SH-SY5Y (cell line): Measurements from ENCODE around the gene SH3D19.

Experiments
- GATA2 ChIP-seq: IDR thresholded peaks from 2 replicates; pipeline ENCODE4 v1.6.1; 2011; ENCODE audit warnings: mild to moderate bottlenecking, low read depth, low read length
- GATA3 ChIP-seq: IDR thresholded peaks from 2 replicates; pipeline ENCODE4 v1.6.1; 2011; ENCODE audit warnings: low read depth, mild to moderate bottlenecking, low read length, moderate library complexity

DNA sequence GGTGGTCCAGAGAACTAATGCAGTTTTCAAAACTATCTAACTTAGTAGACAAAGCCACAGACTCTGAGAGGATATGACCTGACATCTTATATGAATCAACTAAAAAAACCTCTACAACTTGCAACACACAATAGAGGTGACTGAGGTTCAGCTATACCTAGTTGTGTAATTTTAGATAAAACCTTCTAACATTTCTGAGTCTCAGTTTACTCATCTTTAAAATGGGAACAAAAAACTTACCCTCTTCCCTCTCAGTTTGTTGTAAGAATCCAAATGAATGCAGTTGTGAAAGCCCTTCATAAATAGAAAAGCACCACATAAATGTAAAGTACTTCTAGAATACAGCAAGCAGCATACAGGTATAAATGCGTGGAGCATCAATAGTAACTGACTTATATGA is 5.9 kb downstream of the SH3D19 start:
- TF ChIP-seq GATA2 (no peak), GATA3 (no peak)
